HG02588 (cell line): Measurements from ENCODE around the gene PEAR1.

Source experiments
- ATAC-seq: cut with Tn5 transposase; IDR thresholded peaks from one replicate; pipeline ENCODE4 v1.9.1; 2021; ENCODE audit warnings: mild to moderate bottlenecking, moderate library complexity; ENCODE audit not compliant: unreplicated experiment

PEAR1 gene

GRCh38 chr1:156959414-156959813 lies 65.9 kb downstream of the PEAR1 start:
- no peak for ATAC-seq

- ATAC-seq: no peak
These were observed 66.4 kb downstream of the PEAR1 start for GRCh38 chr1:156959925-156960324.

GRCh38 chr1:156961709-156962108 lies 68.2 kb downstream of the PEAR1 start:
- no peak for ATAC-seq

GRCh38 chr1:156963621-156964020 lies 70.1 kb downstream of the PEAR1 start:
- no peak for ATAC-seq

GRCh38 chr1:156964441-156964840 lies 70.9 kb downstream of the PEAR1 start:
- no peak for ATAC-seq
